IMR-90 (cell line): ENCODE measurements around the gene AGXT. TPM values are rescaled to one million over a fixed set of nuclear protein-coding genes. Genes with fewer than 3 reads are reported as not detected.
A peak's percentile ranks its signal among the peaks of the same experiment; 100 is the strongest.

Experiments used
- ATAC-seq: fragments of 200-7000 bp; cut with Tn5 transposase; 2 replicates; pipeline ENCODE4 v1.9.1; 2020; ENCODE audit warnings: low read depth, mild to moderate bottlenecking, moderate library complexity
- BruUV-seq: library from RNA; stranded (reverse); fragments of 400-500 nt; replicated peaks from 2 replicates; lab custom pipeline; 2021; lab: Mats Ljungman, UMichigan
- CTCF ChIA-PET: fragments of 300-600 bp; formaldehyde crosslinking; extraction: SDS; loops from one replicate; lab custom pipeline; 2021; ENCODE audit warnings: antibody characterized with exemption; lab: Yijun Ruan, JAX
- POLR2A ChIA-PET: fragments of 300-600 bp; sonication (Branson Sonifier 250); formaldehyde crosslinking; loops from one replicate; lab custom pipeline; 2022; ENCODE audit warnings: antibody characterized with exemption; ENCODE audit not compliant: unreplicated experiment; lab: Charles Lee
- DNase-seq: peaks from one replicate; pipeline ENCODE4 v3.0.0; 2013
- H2AFZ ChIP-seq: replicated peaks from 2 replicates; pipeline ENCODE3; 2013; ENCODE audit warnings: low read length, mild to moderate bottlenecking; ENCODE audit not compliant: poor library complexity
- H2AK5ac ChIP-seq: 2 replicates; pipeline ENCODE4 v1.6.1; 2013; ENCODE audit warnings: low read depth, low read length, inconsistent platforms
- H2AK9ac ChIP-seq: replicated peaks from 2 replicates; pipeline ENCODE3; 2013; ENCODE audit warnings: mild to moderate bottlenecking, low read depth, low read length, moderate library complexity; ENCODE audit not compliant: poor library complexity
- H2BK120ac ChIP-seq: 2 replicates; pipeline ENCODE4 v1.6.1; 2013; ENCODE audit warnings: low read depth, low read length, inconsistent platforms
- H2BK15ac ChIP-seq: 3 replicates; pipeline ENCODE4 v1.6.1; 2013; ENCODE audit warnings: low read depth, low read length, inconsistent platforms
- H2BK20ac ChIP-seq: 2 replicates; pipeline ENCODE4 v1.6.1; 2013; ENCODE audit warnings: low read depth, mild to moderate bottlenecking, inconsistent platforms, low read length, moderate library complexity
- H2BK5ac ChIP-seq: 2 replicates; pipeline ENCODE4 v1.6.1; 2013; ENCODE audit warnings: mild to moderate bottlenecking, low read depth, low read length, inconsistent platforms; ENCODE audit not compliant: poor library complexity, severe bottlenecking
- H3K14ac ChIP-seq: replicated peaks from 2 replicates; pipeline ENCODE4 v1.6.1; 2013; ENCODE audit warnings: low read depth, low read length, inconsistent platforms
- H3K18ac ChIP-seq: 2 replicates; pipeline ENCODE4 v1.6.1; 2013; ENCODE audit warnings: low read depth, low read length, control low read depth
- H3K23ac ChIP-seq: 2 replicates; pipeline ENCODE4 v1.6.1; 2013; ENCODE audit warnings: low read depth, low read length, inconsistent platforms
- H3K27ac ChIP-seq: 2 replicates; pipeline ENCODE4 v1.5.1; 2013; ENCODE audit warnings: mild to moderate bottlenecking, control low read depth, low read length; ENCODE audit not compliant: insufficient read depth
- H3K27me3 ChIP-seq: 2 replicates; pipeline ENCODE4 v1.6.1; 2013; ENCODE audit warnings: low read length; ENCODE audit not compliant: control insufficient read depth, insufficient read depth
- H3K36me3 ChIP-seq: 2 replicates; pipeline ENCODE4 v1.6.1; 2013; ENCODE audit warnings: low read length, mixed read lengths; ENCODE audit not compliant: control insufficient read depth, insufficient read depth
- H3K4ac ChIP-seq: 2 replicates; pipeline ENCODE4 v1.6.1; 2013; ENCODE audit warnings: low read depth, low read length, inconsistent platforms
- H3K4me1 ChIP-seq: 2 replicates; pipeline ENCODE4 v1.6.1; 2013; ENCODE audit warnings: low read length, mixed read lengths; ENCODE audit not compliant: control insufficient read depth, insufficient read depth
- H3K4me2 ChIP-seq: 2 replicates; pipeline ENCODE4 v1.6.1; 2013; ENCODE audit warnings: low read depth, mild to moderate bottlenecking, control low read depth, low read length, moderate library complexity
- H3K4me3 ChIP-seq: 2 replicates; pipeline ENCODE4 v1.5.1; 2013; ENCODE audit warnings: low read depth, mild to moderate bottlenecking, control low read depth, low read length, moderate library complexity; ENCODE audit not compliant: insufficient read depth
- H3K56ac ChIP-seq: 2 replicates; pipeline ENCODE4 v1.6.1; 2013; ENCODE audit warnings: low read length, inconsistent platforms; ENCODE audit not compliant: insufficient read depth; ENCODE audit errors: extremely low read depth
- H3K79me1 ChIP-seq, 2 experiments: 2 replicates each; pipeline ENCODE4 v1.6.1; 2013; ENCODE audit warnings: low read length in 2 of 2, inconsistent platforms in 1 of 2, low read depth in 1 of 2
- H3K9ac ChIP-seq: 2 replicates; pipeline ENCODE4 v1.6.1; 2013; ENCODE audit warnings: low read depth, low read length, control low read depth
- H3K9me1 ChIP-seq: 2 replicates; pipeline ENCODE4 v1.6.1; 2013; ENCODE audit warnings: low read length, inconsistent platforms; ENCODE audit not compliant: insufficient read depth
- H3K9me3 ChIP-seq: 2 replicates; pipeline ENCODE4 v1.6.1; 2013; ENCODE audit warnings: low read length; ENCODE audit not compliant: control insufficient read depth, insufficient read depth
- H4K20me1 ChIP-seq: 2 replicates; pipeline ENCODE4 v1.6.1; 2013; ENCODE audit warnings: low read length, inconsistent platforms; ENCODE audit not compliant: insufficient read depth
- H4K5ac ChIP-seq: 2 replicates; pipeline ENCODE4 v1.6.1; 2013; ENCODE audit warnings: mild to moderate bottlenecking, low read depth, low read length, control low read depth
- H4K8ac ChIP-seq, 2 experiments: 2 replicates each; pipeline ENCODE4 v1.6.1; 2013; ENCODE audit warnings: low read depth in 2 of 2, low read length in 2 of 2, control low read depth in 1 of 2, inconsistent platforms in 1 of 2
- H4K91ac ChIP-seq: 2 replicates; pipeline ENCODE4 v1.6.1; 2013; ENCODE audit warnings: low read depth, low read length, inconsistent platforms; ENCODE audit not compliant: insufficient read depth
- MAZ ChIP-seq: IDR thresholded peaks from 2 replicates; pipeline ENCODE4 v1.6.1; 2012; ENCODE audit warnings: low read depth, mild to moderate bottlenecking, low read length, improper control_type of control experiment, moderate library complexity, borderline replicate concordance
- NFE2L2 ChIP-seq: fragments of 150-350 bp; IDR thresholded peaks from 2 replicates; pipeline ENCODE4 v1.6.1; 2016; ENCODE audit warnings: low read depth, mild to moderate bottlenecking, low read length
- RAD21 ChIP-seq: IDR thresholded peaks from 2 replicates; pipeline ENCODE4 v1.6.1; 2012; ENCODE audit warnings: low read length, improper control_type of control experiment
- RCOR1 ChIP-seq: IDR thresholded peaks from 2 replicates; pipeline ENCODE4 v1.6.1; 2012; ENCODE audit warnings: mild to moderate bottlenecking, low read length, improper control_type of control experiment; ENCODE audit not compliant: insufficient replicate concordance
- RFX5 ChIP-seq: IDR thresholded peaks from 2 replicates; pipeline ENCODE4 v1.8.0; 2012; ENCODE audit warnings: low read depth, mild to moderate bottlenecking, low read length, moderate library complexity
- WGBS, 2 experiments: methylation state at CpG; one replicate each; pipeline versions ENCODE4 v1.1.5 to v1.1.7; 2013; ENCODE audit warnings: missing lambda C conversion rate in 2 of 2; ENCODE audit not compliant: insufficient read length in 1 of 2; ENCODE audit errors: extremely low coverage in 2 of 2; 5-methylcytosine and 5-hydroxymethylcytosine counted together
- dilution Hi-C: fragments of 300-500 bp; cut with HindIII; formaldehyde crosslinking; loops from one replicate; pipeline ENCODE4 v1.14.3; 2018; ENCODE audit warnings: low sequenced_read_pairs; ENCODE audit not compliant: unreplicated experiment
- in situ Hi-C: fragments of 300-500 bp; cut with MboI; formaldehyde crosslinking; loops from 3 replicates; pipeline ENCODE4 v1.14.3; 2019; ENCODE audit warnings: low sequenced_read_pairs, inconsistent platforms, mixed read lengths
- intact Hi-C: fragments of 100-400 bp; cut with micrococcal nuclease; formaldehyde crosslinking; loops from 2 replicates; pipeline ENCODE4 v1.10.0; 2022
- polyA plus RNA-seq, 3 experiments: library from polyadenylated mRNA; depleted of rRNA; stranded (reverse); fragments of >200 nt; gene quantifications; 2 replicates each; pipeline ENCODE4 v1.2.3, GENCODE V29; 2012; ENCODE audit warnings: low replicate concordance in 1 of 3
- total RNA-seq: library from RNA; depleted of rRNA; stranded (reverse); fragments of >200 nt; gene quantifications from 2 replicates; pipeline ENCODE4 v1.2.3, GENCODE V29; 2012

Gene AGXT
- total and polyA plus RNA-seq, 2 of the 4 experiments (the other 2 are of a cell fraction), result not detected

DNA sequence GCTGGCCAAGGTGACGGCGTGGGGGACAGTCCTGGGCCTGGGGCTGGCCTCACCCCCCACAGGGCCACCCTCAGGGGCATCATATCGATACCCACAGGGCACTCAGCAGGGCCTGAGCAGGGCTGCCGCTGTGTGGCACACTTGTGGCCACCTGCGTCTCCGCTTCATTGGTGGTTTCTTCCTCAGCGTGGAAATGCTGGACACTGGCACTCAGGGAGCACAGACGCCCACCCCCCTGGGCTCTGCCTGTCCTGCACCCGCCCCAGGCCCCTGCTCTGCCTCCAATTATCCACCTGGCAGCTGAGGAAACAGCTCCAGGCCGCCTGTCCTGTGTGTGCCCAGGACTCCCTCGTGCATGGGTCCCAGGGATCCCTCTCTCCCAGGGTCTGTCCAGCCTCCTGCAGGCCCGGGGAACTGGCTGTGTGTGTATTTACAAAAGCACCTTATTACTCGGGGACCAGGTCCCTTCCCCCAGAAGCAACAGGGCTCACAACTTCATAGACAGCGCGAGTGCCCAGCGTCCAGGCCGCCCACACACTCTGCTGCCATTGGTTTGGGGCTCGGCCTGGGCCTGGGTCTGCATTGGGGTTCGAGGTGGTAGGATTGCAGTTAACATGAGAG is 50.6 kb downstream of the AGXT start:
- Histone ChIP-seq H3K9me1 (peaks cover 19% of the 10 kb centered on the region), H3K36me3 (no peaks in the 10 kb centered on the region), H2AK5ac (peak overlapping the region; percentile 43; the same call in 1 of the 2 replicates), H2BK20ac (no peak overlapping the region), H2BK5ac (peak overlapping the region; percentile 4), H2BK120ac (0 out of 2 replicates have a peak overlapping the region, but pooled peaks have one; percentile 96), H4K5ac (no peak overlapping the region), H3K14ac (no peak overlapping the region), H2AK9ac (no peak overlapping the region), H4K20me1 (no peaks in the 10 kb centered on the region), H3K27ac (no peak overlapping the region), H3K9ac (no peak overlapping the region), H4K8ac (no peak overlapping the region), H4K91ac (peak overlapping the region; percentile 46), H3K4me2 (no peak overlapping the region), H3K4me1 (peaks cover 47% of the 10 kb centered on the region), H2BK15ac (no peak overlapping the region), H3K27me3 (no peaks in the 10 kb centered on the region), H3K9me3 (no peaks in the 10 kb centered on the region), H3K18ac (no peak overlapping the region), H3K4me3 (no peak overlapping the region), H3K56ac (no peak overlapping the region), H3K79me1 (no peaks in the 10 kb centered on the region), H2AFZ (no peak overlapping the region), H3K23ac (no peak overlapping the region), H3K4ac (peak overlapping the region; percentile 49; the same call in 1 of the 2 replicates)
- no TSS peak for BruUV-seq
- ATAC-seq (no peak), DNase-seq (no peak)
- intact Hi-C loops, result no loop called here
- no peak for TF ChIP-seq RFX5
- no peak for TF ChIP-seq NFE2L2
- no peak for TF ChIP-seq RAD21
- TF ChIP-seq MAZ, result no peak
- TF ChIP-seq RCOR1, result no peak
- ChIA-PET CTCF (no interaction called here), POLR2A (no interaction called here)
- WGBS, 2 experiments, result 94% methylated on average over 7 of the region's 19 CpGs; no CpG with 5 or more reads in 1 of the 2 experiments
- in situ Hi-C loops, result loop anchor here (5.0 kb wide), 1 partner anchor 68 kb away; no protein-coding TSS in a partner anchor
- dilution Hi-C loops, result no loop called here
